RWPE1 (cell line): ENCODE data around the gene CALCOCO1.

Experiments used
- CTCF ChIA-PET: fragments of 350-600 bp; sonication (Branson Sonifier 250); formaldehyde crosslinking; extraction: SDS; loops from one replicate; lab custom pipeline; 2021; lab: Yijun Ruan, JAX
- POLR2A ChIA-PET: fragments of 400-600 bp; formaldehyde crosslinking; extraction: SDS; loops from one replicate; lab custom pipeline; 2020; ENCODE audit warnings: antibody characterized with exemption; ENCODE audit not compliant: low non-redundant PET; lab: Yijun Ruan, JAX
- DNase-seq: peaks from one replicate; pipeline ENCODE4 v3.0.0; 2012; ENCODE audit warnings: low spot score
- H3K27ac ChIP-seq: fragments of 450-650 bp; 2 replicates; pipeline ENCODE4 v1.5.1; 2017
- CTCF ChIP-seq: fragments of 450-650 bp; conservative IDR thresholded peaks from 2 replicates; pipeline ENCODE4 v1.5.1; 2017; ENCODE audit warnings: low read depth, mild to moderate bottlenecking

Gene CALCOCO1

DNA sequence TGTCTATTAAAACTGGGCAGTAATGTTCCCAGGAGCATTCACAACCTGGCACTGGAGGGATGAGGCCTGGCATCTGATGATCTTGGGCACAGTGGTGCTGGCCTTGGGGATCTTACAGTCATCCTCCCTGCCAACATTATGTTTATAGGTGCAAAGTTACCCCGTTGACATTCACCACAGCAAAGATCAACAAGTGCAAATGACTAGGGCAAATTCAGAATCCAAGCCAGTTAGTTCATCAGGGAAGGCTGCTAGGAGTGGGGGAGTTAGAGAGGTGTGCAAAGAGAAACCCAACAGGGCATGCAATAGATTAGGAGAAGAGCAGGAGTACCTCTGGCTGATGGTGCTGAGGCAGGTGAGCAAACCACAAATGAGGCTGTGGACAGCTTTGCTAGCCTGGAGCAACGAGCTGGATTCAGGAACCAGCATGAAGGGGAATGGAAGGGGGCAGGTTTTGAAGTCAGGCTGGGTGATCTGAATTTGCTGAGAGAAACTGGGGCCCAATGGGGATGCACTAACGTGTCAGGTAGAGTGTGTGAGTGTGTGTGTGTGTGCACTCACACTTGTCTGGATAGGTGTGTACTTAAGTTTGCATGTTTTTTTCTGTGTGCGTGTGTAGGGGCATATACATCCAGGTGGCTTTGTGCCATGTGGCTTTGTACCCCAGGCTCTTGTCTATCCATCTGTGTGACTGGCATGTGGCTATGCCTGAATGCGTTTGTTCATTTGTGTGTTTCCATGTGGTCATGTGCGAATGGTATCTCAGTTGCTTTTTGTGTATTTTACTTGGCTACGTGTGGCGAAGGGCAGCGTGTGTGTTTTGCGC, 22.9 kb upstream of the CALCOCO1 start:
- TF ChIP-seq CTCF, result no peak
- no peak overlapping the region for H3K27ac ChIP-seq
- ChIA-PET CTCF (interaction anchor here (0.6 kb wide), 1 partner anchor 15 kb away, joined by 3 read pairs; no protein-coding TSS in a partner anchor), POLR2A (no interaction called here)
- DNase-seq, result no peak

DNA sequence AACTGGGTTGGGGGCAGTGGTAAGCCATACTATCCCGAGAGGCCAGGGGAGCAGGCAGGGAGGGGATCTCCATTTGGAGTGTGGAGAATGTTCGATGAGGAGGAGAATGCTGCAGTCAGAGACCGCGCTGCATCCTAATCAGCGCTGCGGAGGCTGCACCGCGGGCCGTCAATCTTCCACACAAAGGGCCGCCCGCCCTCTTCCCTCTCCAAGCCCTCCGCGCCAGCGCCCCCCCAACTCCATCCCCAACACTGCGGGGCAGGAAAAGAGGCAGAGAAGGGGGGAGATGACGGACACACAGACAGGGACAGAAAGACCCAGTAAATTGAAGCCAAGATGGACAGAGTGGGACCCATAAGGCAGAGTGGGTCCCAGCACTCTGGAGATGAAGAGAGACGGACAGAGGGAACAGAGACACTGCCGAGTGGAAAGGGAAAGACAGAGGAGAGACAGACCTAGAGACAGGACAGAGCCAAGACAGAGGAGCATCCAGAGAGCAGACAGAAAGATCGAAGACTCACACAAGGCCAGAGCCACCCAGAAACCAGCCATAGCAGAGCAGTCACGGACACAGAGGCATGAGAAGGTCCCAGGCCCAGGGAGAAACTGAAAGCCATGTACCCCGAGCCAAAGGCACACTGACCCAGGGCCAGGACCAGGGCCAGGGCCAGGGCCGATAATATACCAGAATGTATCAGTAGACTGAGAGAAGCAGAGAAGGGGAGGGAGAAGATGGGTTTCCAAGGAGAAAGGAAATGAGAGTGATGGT, 21.0 kb upstream of the CALCOCO1 start:
- ChIA-PET CTCF (interaction anchor here (0.7 to 6.5 kb wide), 6 partner anchors 45 to 312 kb away, joined by 3 to 68 read pairs (median 4); no protein-coding TSS in a partner anchor), POLR2A (no interaction called here)
- H3K27ac ChIP-seq, result no peak overlapping the region
- no peak for DNase-seq
- TF ChIP-seq CTCF, result no peak

DNA sequence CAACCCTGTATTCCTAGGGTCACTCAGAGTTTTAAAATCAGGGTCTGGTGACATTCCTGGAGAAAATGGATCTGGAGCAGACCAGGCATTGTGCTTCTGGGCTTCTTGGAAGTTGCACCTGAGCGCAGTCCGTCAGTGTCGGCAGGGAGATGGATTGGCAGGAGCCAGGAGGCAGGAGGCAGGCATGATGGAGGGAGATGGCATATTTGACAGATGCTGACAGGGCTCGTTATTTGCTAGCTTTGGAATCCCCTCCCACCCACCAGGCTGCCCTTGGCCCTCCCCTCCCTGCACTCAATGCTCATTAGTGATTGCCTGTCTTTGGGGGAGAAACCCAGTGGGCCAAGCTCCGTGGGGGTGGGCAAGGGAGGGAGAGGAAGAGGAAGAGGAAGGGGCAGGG, 19.8 kb upstream of the CALCOCO1 start:
- POLR2A ChIA-PET, result no interaction called here
- no peak for TF ChIP-seq CTCF

DNA sequence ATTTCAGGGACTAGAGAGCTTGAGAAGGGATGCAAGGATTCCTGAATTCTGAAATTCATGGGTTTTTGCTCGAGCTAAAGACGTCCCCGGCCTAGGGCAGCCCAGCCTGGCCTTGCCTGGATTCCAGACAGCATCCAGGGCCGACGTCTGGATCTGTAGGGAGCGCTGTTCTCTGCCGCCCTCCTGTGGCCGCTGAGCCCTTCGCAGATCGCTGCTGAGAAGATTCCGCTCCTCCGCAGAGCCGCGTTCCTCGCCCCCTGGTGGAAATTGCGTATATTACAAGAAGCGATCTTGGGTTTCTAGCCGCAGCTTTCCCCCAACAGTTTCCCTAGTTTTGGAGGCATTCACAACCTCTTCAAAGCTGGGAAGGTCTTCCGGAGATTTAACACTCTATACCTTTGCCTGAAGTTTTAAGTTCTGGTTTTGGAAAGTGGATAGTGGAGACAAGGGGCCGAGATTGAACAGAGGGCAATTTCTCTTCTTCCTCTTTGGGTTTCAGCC, 19.4 kb upstream of the CALCOCO1 start:
- ChIA-PET POLR2A (no interaction called here), CTCF (interaction anchor here (0.6 to 6.5 kb wide), 52 partner anchors 10 to 1308 kb away, joined by 3 to 68 read pairs (median 5); partner anchors contain the start of genes CALCOCO1, HOXC10, HOXC12 and HOXC6)
- no peak overlapping the region for H3K27ac ChIP-seq
- peak; percentile 100 for TF ChIP-seq CTCF
- DNase-seq, result peak; percentile 86

More for the DNA sequence above, 19.8 kb upstream of the CALCOCO1 start:
- CTCF ChIA-PET, result interaction anchor here (0.6 to 6.5 kb wide), 41 partner anchors 10 to 1307 kb away, joined by 3 to 68 read pairs (median 5); partner anchors contain the start of genes CALCOCO1, HOXC10, HOXC12 and HOXC6
- H3K27ac ChIP-seq, result no peak overlapping the region
- DNase-seq, result no peak

DNA sequence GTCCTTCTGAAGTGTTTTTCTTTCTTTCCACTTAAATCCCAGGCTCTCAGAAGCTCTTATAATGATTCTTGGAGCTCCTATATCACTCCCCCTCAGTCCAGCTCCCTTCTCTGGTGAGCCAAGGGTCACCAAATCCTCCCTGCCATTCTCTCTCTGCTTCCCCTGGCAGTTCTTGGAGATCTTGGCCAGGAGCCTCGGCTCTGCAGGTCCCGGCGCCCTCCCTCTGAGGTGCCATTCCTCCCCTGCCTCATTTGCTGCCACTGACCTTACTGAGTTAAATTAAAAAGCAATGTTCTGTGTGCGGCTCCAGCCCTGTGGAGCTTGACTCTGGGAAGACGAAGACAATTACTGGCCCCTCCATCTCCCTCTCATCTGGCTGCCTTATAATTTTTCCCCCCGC, 17.5 kb upstream of the CALCOCO1 start:
- CTCF ChIA-PET, result interaction anchor here (0.7 to 6.5 kb wide), 12 partner anchors 10 to 241 kb away, joined by 3 to 68 read pairs (median 8); partner anchors contain the start of genes ATP5MC2, CALCOCO1 and HOXC10
- H3K27ac ChIP-seq, result no peak overlapping the region
- TF ChIP-seq CTCF, result no peak
- DNase-seq, result no peak
- POLR2A ChIA-PET, result no interaction called here

GRCh38 chr12:53744130-53744441, 16.8 kb upstream of the CALCOCO1 start:
- POLR2A ChIA-PET, result no interaction called here
- CTCF ChIA-PET, result interaction anchor here (0.6 to 6.5 kb wide), 21 partner anchors 9 to 1359 kb away, joined by 3 to 68 read pairs (median 4); partner anchors contain the start of genes ATP5MC2, CALCOCO1 and HOXC10
- H3K27ac ChIP-seq, result no peak overlapping the region
- DNase-seq, result no peak
- no peak for TF ChIP-seq CTCF
